Left lung (tissue), 10 donors: ENCODE results near the gene PAQR8. TPM values are rescaled to one million over a fixed set of nuclear protein-coding genes. Genes with fewer than 3 reads are reported as not detected.
A peak's percentile ranks its signal among the peaks of the same experiment; 100 is the strongest.

Experiments used
- ATAC-seq: fragments of 200-7000 bp; cut with Tn5 transposase; one replicate; pipeline ENCODE4 v1.9.1; 2020; ENCODE audit warnings: moderate library complexity
- DNase-seq, 4 donors: peaks; one replicate each; pipeline ENCODE4 v3.0.0-alpha.2; 2013 to 2020
- H3K27ac ChIP-seq, 2 donors: fragments of 200-600 bp; sonication (generic) in 1 of 2; one replicate each; pipeline versions ENCODE4 v1.5.0 to v1.8.0; 2020 to 2021
- H3K27me3 ChIP-seq, 2 donors: fragments of 200-600 bp; sonication (generic) in 1 of 2; one replicate each; pipeline versions ENCODE4 v1.5.0 to v1.8.0; 2020 to 2021
- H3K36me3 ChIP-seq, 2 donors: fragments of 200-600 bp; sonication (generic) in 1 of 2; one replicate each; pipeline versions ENCODE4 v1.5.0 to v1.8.0; 2020 to 2021
- H3K4me1 ChIP-seq, 2 donors: fragments of 200-600 bp; one replicate each; pipeline ENCODE4 v1.8.0; 2021
- H3K4me3 ChIP-seq, 2 donors: fragments of 200-600 bp; sonication (generic) in 1 of 2; one replicate each; pipeline versions ENCODE4 v1.5.0 to v1.8.0; 2020 to 2021; ENCODE audit warnings: mild to moderate bottlenecking in 1 of 2
- H3K9me3 ChIP-seq, 2 donors: fragments of 200-600 bp; sonication (generic) in 1 of 2; one replicate each; pipeline versions ENCODE4 v1.5.0 to v1.8.0; 2020 to 2021
- intact Hi-C, 2 donors: fragments of 100-400 bp; cut with DNase I; formaldehyde crosslinking; loops; one replicate each; pipeline versions ENCODE4 v1.11.2 to v1.14.2; 2022
- polyA plus RNA-seq, 6 donors: library from polyadenylated mRNA; unstranded; fragments of 120-200 nt; gene quantifications; one replicate each; pipeline ENCODE4 v1.2.1, GENCODE V29; 2013; ENCODE audit not compliant: insufficient read length in 6 of 6
- total RNA-seq, 2 donors: library from RNA; stranded (reverse); fragmentation: NEBNext Ultra II Directional; extraction: Animal tissue kit (Norgen Biotek cat#: 25700); gene quantifications; one replicate each; pipeline ENCODE4 v1.2.1, GENCODE V29; 2021
- TF ChIP-seq, protein P1 (sequence below), 2 donors: fragments of 200-600 bp; sonication (generic) in 1 of 2; IDR thresholded peaks; one replicate each; pipeline versions ENCODE4 v1.5.0 to v1.8.0; 2021; ENCODE audit warnings: antibody characterized with exemption in 2 of 2
- donor health status: DM: no; HTN: yes; CAD: no.
- donor health status: DM: no; HTN: no; CAD: no.

The PAQR8 gene
- total and polyA plus RNA-seq, 8 donors, result 9.3 to 22.9 (median 16.6) TPM

DNA sequence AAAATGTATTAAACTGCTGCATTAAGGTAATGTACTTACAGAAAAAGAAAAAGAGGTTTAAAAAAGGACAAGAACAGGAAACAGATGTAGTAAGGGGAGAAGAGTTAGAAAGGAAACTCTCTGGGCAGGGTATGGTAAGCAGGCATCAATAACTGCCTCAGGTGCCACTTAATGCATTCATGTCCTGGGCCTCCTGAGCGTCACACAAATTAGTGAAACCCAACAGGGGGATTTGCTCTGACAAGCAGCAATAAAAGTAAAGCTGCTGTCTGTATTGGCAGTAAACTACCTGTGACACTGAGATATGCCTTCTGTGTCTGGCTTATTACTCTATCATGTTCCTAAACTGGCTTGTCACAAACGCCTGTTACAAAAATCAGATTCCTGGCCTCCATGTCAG is 56.7 kb downstream of the PAQR8 start:
- H3K4me1 ChIP-seq, result peaks cover 5 to 19% of the 10 kb centered on the region in 2 donors
- H3K36me3 ChIP-seq, result no peaks in the 10 kb centered on the region
- no peak overlapping the region for H3K27ac ChIP-seq
- no peak for DNase-seq
- no peak overlapping the region for H3K4me3 ChIP-seq
- no peaks in the 10 kb centered on the region for H3K27me3 ChIP-seq
- no peak for ATAC-seq
- intact Hi-C loops, result loop anchor here in 1 of 2 donors (5.0 kb wide), 1 partner anchor 244 kb away; no protein-coding TSS in a partner anchor
- TF ChIP-seq, protein P1, sequence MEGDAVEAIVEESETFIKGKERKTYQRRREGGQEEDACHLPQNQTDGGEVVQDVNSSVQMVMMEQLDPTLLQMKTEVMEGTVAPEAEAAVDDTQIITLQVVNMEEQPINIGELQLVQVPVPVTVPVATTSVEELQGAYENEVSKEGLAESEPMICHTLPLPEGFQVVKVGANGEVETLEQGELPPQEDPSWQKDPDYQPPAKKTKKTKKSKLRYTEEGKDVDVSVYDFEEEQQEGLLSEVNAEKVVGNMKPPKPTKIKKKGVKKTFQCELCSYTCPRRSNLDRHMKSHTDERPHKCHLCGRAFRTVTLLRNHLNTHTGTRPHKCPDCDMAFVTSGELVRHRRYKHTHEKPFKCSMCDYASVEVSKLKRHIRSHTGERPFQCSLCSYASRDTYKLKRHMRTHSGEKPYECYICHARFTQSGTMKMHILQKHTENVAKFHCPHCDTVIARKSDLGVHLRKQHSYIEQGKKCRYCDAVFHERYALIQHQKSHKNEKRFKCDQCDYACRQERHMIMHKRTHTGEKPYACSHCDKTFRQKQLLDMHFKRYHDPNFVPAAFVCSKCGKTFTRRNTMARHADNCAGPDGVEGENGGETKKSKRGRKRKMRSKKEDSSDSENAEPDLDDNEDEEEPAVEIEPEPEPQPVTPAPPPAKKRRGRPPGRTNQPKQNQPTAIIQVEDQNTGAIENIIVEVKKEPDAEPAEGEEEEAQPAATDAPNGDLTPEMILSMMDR (IDR thresholded peaks at IDR 0.05), result no peak
- H3K9me3 ChIP-seq, result no peaks in the 10 kb centered on the region

DNA sequence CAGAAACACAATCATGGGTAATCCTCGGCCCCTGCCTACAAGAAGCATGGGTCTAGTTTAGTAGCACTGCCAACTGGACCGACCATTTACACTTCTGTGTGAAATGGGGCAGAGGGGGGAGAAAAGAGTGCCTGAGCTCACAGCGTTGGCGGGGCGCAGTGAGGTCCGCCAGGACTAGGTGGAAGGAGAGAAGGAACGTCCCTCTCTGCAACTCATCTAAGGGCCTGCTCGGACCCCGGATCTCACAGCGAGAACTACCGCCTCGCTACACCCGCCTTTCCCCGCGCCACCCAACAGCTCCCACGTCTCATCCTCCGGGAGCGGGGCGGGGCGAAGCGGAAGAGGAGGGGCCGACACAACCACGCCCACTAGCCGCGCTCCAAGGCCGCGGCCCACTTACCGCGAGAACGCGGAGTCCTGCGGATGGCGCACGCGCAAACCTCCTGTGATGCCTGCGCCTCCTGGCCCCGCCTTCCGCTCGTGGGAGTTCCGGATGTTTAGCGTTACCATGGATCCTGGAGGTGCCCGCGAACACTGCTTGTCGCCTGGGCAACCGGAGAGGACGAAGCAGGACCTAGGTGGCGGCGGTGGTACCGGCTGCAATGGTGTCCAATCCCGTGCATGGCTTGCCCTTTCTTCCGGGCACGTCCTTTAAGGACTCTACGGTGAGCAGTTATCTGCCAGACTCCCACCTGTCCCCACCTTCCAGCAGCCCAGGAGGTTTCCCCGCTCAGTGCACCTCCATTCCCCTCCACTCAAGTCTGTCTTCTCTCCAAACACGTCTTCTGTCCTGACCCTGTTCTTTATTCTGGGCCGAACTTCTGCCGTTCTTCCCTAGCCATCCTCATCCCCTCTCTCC is 58.1 kb downstream of the PAQR8 start, which contains the start of gene EFHC1:
EFHC1 (plus strand) TSS at position 534 of the 859 bp plus-strand sequence; CDS start at position 603, 69 bp downstream.
- H3K36me3 ChIP-seq, result no peaks in the 10 kb centered on the region
- intact Hi-C loops, result loop anchor here in 1 of 2 donors (5.0 to 10.0 kb wide), 2 partner anchors 175 to 242 kb away; no protein-coding TSS in a partner anchor
- ATAC-seq (peak; percentile 96), DNase-seq (peak; percentile 98 to 99 (median 99))
- H3K27ac ChIP-seq, result peak within 1 kb of the TSS; percentile 79 to 86
- H3K4me1 ChIP-seq, result peaks cover 5 to 19% of the 10 kb centered on the region in 2 donors
- TF ChIP-seq, protein P1 (IDR thresholded peaks at IDR 0.05), result no peak
- no peaks in the 10 kb centered on the region for H3K27me3 ChIP-seq
- H3K9me3 ChIP-seq, result no peaks in the 10 kb centered on the region
- peak within 1 kb of the TSS; percentile 65 to 78 for H3K4me3 ChIP-seq

DNA sequence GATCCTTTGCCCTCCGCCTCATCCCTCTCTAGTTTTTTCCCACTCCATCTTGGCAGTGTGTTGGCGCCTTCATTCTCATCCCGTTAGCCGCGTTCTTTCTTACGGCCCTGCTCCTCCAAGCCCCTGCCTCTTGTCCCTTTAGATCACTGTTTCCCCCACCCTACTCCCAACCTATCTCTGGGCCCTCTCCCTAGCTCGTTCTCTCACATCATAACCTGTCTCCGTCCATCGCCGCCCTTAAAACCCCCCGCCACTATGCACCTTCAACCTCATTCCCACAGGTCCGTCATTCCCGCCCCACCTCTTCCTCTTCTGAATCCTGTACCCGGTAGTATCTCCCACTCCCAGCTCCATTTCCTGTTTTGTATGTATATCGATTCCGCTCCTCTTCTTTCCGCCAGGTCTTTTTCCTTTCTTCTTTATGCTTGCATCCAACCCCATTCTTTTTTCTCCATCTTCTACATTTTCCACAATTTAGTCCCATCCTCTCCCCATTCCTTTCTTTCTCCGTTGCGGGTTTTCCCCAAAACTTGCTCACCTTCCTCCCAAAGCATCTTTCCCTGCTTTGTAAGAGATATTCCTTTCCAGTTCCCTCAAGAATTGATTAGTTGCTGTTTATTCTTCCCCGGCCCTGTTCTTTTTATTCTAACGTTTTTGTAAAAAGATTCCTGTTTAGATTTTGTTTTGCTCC is 58.9 kb downstream of the PAQR8 start:
- intact Hi-C loops, result loop anchor here in 1 of 2 donors (10.0 kb wide), 1 partner anchor 174 kb away; no protein-coding TSS in a partner anchor
- Histone ChIP-seq H3K36me3 (no peaks in the 10 kb centered on the region), H3K27me3 (no peaks in the 10 kb centered on the region), H3K4me1 (peaks cover 5 to 19% of the 10 kb centered on the region in 2 donors), H3K27ac (peak overlapping the region; percentile 76 to 86), H3K9me3 (no peaks in the 10 kb centered on the region), H3K4me3 (peak overlapping the region; percentile 65 to 78)
- ATAC-seq (peak; percentile 27), DNase-seq (peak in 2 of 4 donors; percentile 17 to 36)
- TF ChIP-seq, protein P1 (IDR thresholded peaks at IDR 0.05), result no peak

DNA sequence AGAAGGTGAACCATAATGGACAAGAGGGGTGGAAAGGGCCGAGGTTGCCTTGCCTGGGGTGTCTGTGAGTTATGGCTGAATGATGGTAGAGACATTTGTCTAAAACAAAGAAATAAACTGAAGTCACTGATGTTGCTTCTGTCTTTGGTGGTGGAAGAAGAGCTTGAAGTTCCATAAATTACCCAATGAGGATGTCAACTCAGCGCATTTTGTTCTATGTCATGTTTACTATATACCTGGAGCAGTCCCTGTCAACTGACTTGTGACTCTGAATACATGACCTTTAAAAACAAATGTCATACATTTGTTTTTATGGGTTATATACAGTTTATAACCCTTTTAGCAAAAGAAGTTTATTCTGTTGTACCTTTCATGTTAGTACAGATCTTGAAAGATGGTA is 60.2 kb downstream of the PAQR8 start:
- no peaks in the 10 kb centered on the region for H3K36me3 ChIP-seq
- H3K4me1 ChIP-seq, result peaks cover 5 to 15% of the 10 kb centered on the region in 2 donors
- H3K27ac ChIP-seq, result no peak overlapping the region
- intact Hi-C loops, result loop anchor here in 1 of 2 donors (10.0 kb wide), 1 partner anchor 173 kb away; no protein-coding TSS in a partner anchor
- H3K4me3 ChIP-seq, result no peak overlapping the region
- no peak for ATAC-seq
- TF ChIP-seq, protein P1 (IDR thresholded peaks at IDR 0.05), result no peak
- DNase-seq, result no peak
- H3K27me3 ChIP-seq, result no peaks in the 10 kb centered on the region
- H3K9me3 ChIP-seq, result no peaks in the 10 kb centered on the region
